ENCODE results near the gene XYLT1. TPM values are rescaled to one million over a fixed set of nuclear protein-coding genes. Genes with fewer than 3 reads are reported as not detected.

Gene XYLT1
- polyA plus RNA-seq, 1 of the 3 experiments (the other 2 are of a cell fraction), result 17.6 TPM

DNA sequence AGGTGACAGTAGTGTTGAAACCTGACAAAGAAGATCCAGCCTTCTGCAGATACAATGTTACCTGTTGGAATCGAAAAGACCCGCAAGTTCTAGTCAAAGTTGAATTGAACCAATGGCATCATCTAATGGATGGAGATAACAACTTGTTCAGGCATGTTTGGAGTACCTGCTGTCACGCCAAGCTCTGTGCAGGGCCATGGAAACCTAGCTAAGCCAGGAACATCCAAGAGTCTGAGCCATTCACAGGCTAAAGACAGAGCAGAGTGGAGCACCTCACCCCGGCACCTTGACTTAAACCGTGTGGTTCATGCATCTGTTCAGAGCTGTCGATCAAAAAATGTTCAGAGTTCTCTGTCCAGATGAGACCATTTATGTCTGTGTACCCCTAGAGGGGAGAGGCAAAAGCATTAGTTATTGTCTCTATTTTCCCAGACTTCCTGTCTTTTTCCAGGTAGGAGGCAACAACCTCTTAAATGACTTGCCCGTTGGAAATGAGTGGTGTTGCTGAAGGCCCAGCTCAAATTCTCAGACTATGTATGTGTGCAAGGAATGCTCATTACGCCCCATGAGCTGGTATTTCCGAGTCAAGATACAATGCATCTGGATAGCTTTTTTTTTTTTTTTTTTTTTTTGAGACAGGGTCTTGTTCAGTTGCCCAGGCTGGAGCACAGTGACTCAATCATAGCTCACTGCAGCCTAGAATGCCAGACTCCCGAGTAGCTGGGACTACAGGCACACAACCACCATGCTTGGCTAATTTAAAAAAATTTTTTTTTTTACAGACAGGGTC, 44.9 kb upstream of the XYLT1 start (continued):
- TF ChIP-seq GABPA (IDR thresholded peaks at IDR 0.05; ENCODE audit: low read depth), result no peak
- TF ChIP-seq CHD2 (IDR thresholded peaks at IDR 0.05; ENCODE audit: low read length, partially characterized antibody), result no peak
- TF ChIP-seq, protein P1, sequence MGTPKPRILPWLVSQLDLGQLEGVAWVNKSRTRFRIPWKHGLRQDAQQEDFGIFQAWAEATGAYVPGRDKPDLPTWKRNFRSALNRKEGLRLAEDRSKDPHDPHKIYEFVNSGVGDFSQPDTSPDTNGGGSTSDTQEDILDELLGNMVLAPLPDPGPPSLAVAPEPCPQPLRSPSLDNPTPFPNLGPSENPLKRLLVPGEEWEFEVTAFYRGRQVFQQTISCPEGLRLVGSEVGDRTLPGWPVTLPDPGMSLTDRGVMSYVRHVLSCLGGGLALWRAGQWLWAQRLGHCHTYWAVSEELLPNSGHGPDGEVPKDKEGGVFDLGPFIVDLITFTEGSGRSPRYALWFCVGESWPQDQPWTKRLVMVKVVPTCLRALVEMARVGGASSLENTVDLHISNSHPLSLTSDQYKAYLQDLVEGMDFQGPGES (IDR thresholded peaks at IDR 0.05; ENCODE audit: low read depth, low read length), result no peak
- TF ChIP-seq RXRA (IDR thresholded peaks at IDR 0.05; ENCODE audit: borderline replicate concordance, low read depth), result peak; percentile 85
- TF ChIP-seq, protein P2, sequence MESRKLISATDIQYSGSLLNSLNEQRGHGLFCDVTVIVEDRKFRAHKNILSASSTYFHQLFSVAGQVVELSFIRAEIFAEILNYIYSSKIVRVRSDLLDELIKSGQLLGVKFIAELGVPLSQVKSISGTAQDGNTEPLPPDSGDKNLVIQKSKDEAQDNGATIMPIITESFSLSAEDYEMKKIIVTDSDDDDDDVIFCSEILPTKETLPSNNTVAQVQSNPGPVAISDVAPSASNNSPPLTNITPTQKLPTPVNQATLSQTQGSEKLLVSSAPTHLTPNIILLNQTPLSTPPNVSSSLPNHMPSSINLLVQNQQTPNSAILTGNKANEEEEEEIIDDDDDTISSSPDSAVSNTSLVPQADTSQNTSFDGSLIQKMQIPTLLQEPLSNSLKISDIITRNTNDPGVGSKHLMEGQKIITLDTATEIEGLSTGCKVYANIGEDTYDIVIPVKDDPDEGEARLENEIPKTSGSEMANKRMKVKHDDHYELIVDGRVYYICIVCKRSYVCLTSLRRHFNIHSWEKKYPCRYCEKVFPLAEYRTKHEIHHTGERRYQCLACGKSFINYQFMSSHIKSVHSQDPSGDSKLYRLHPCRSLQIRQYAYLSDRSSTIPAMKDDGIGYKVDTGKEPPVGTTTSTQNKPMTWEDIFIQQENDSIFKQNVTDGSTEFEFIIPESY (IDR thresholded peaks at IDR 0.05; ENCODE audit: borderline replicate concordance, low read depth), result peak; percentile 41; the same call in 1 of the 2 replicates
- TF ChIP-seq, protein P3, sequence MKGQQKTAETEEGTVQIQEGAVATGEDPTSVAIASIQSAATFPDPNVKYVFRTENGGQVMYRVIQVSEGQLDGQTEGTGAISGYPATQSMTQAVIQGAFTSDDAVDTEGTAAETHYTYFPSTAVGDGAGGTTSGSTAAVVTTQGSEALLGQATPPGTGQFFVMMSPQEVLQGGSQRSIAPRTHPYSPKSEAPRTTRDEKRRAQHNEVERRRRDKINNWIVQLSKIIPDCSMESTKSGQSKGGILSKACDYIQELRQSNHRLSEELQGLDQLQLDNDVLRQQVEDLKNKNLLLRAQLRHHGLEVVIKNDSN (IDR thresholded peaks at IDR 0.05; ENCODE audit: borderline replicate concordance, low read depth), result no peak
- peak; percentile 66; the same call in 1 of the 2 replicates for TF ChIP-seq POLR2AphosphoS5 (IDR thresholded peaks at IDR 0.05; ENCODE audit: low read depth, low read length)
- 0 out of 2 replicates have a peak, but pooled peaks have one; percentile 47 for TF ChIP-seq YY1 (IDR thresholded peaks at IDR 0.05; ENCODE audit: low read depth)
- TF ChIP-seq TAF1 (IDR thresholded peaks at IDR 0.05; ENCODE audit: borderline replicate concordance, low read depth, low read length), result no peak
- no peak for TF ChIP-seq SMC3 (IDR thresholded peaks at IDR 0.05; ENCODE audit: low read depth, low read length)

DNA sequence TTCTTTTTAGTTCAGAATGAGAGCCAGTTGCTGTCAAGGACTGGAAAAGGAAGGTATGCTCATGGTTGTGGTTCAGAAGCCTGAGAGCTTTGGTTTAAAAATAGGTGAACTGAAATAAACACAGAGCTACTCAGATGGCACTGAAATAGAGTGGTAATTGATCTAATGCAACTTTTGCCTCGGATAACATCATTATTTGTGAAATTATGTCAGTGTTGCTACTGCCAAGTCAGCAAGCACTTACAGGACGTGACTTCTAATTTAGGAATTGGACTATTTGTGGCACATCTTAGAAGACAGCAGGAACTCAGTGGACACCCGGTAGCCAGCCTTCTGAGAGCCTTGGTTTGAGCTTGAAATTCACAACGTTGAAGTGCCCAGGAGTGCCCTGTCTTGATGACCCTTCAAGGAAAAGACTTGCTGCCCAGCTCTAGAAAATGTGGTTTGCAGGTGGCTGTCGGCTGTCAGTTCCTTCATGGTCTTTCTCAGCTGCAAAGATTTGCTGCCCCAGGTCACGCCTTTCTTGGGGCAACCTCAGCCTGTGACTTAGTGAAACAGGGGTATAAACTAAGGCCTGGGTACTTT, 42.0 kb upstream of the XYLT1 start:
- H4K20me1 ChIP-seq (ENCODE audit: insufficient read depth), result no peaks in the 10 kb centered on the region
- H3K4me3 ChIP-seq (ENCODE audit: low read depth in 2 of 2, low read length in 1 of 2), result no peak overlapping the region
- no peaks in the 10 kb centered on the region for H3K27me3 ChIP-seq (ENCODE audit: insufficient read depth)
- POLR2A ChIA-PET, result no interaction called here
- H3K4me1 ChIP-seq (ENCODE audit: control insufficient read depth in 1 of 2, insufficient read depth in 2 of 2, low read depth in 1 of 2, low read length in 1 of 2), result peaks cover 4 to 39% of the 10 kb centered on the region in 2 experiments; a peak in 3 of 4 replicates
- CTCF ChIA-PET, result interaction anchor here (1.0 to 1.6 kb wide), 2 partner anchors 43 to 66 kb away, joined by 3 to 5 read pairs; no protein-coding TSS in a partner anchor
- peaks cover 67% of the 10 kb centered on the region for H3F3A ChIP-seq (replicated peaks; ENCODE audit: insufficient read depth)
- H3K9me3 ChIP-seq, result no peaks in the 10 kb centered on the region
- no peak for DNase-seq
- H3K4me2 ChIP-seq, result peak overlapping the region; percentile 47
- H3K9me2 ChIP-seq, result no peaks in the 10 kb centered on the region
- H3K9ac ChIP-seq, result peak overlapping the region; percentile 11; the same call in 1 of the 2 replicates
- no peaks in the 10 kb centered on the region for H3K79me2 ChIP-seq (ENCODE audit: insufficient read depth)
- TF ChIP-seq FOSL2 (IDR thresholded peaks at IDR 0.05; ENCODE audit: borderline replicate concordance, low read depth) (peak; percentile 15; the same call in 1 of the 2 replicates), EZH2phosphoT487 (IDR thresholded peaks at IDR 0.05; ENCODE audit: borderline replicate concordance, low read depth) (no peak), JUND (IDR thresholded peaks at IDR 0.05) (peak; percentile 31; the same call in 1 of the 2 replicates), NFIC (IDR thresholded peaks at IDR 0.05; ENCODE audit: borderline replicate concordance) (peak; percentile 19; the same call in 1 of the 2 replicates), CHD2 (IDR thresholded peaks at IDR 0.05; ENCODE audit: low read length, partially characterized antibody) (no peak), EP300 (IDR thresholded peaks at IDR 0.05; ENCODE audit: borderline replicate concordance in 1 of 2, low read depth in 1 of 2, low read length in 1 of 2) (peak in 1 of 2 experiments; percentile 38; a peak in 1 of 4 replicates), RXRA (IDR thresholded peaks at IDR 0.05; ENCODE audit: borderline replicate concordance, low read depth) (peak; percentile 37; the same call in 1 of the 2 replicates), MEF2A (IDR thresholded peaks at IDR 0.05; ENCODE audit: borderline replicate concordance, low read depth) (peak; percentile 63; the same call in 1 of the 2 replicates), NRF1 (IDR thresholded peaks at IDR 0.05; ENCODE audit: low read depth, low read length) (no peak), TCF12 (IDR thresholded peaks at IDR 0.05) (peak; percentile 43; the same call in 1 of the 2 replicates)
- TF ChIP-seq, protein P4, sequence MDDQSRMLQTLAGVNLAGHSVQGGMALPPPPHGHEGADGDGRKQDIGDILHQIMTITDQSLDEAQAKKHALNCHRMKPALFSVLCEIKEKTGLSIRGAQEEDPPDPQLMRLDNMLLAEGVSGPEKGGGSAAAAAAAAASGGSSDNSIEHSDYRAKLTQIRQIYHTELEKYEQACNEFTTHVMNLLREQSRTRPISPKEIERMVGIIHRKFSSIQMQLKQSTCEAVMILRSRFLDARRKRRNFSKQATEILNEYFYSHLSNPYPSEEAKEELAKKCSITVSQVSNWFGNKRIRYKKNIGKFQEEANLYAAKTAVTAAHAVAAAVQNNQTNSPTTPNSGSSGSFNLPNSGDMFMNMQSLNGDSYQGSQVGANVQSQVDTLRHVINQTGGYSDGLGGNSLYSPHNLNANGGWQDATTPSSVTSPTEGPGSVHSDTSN (IDR thresholded peaks at IDR 0.05), result peak; percentile 37
- TF ChIP-seq, protein P5, sequence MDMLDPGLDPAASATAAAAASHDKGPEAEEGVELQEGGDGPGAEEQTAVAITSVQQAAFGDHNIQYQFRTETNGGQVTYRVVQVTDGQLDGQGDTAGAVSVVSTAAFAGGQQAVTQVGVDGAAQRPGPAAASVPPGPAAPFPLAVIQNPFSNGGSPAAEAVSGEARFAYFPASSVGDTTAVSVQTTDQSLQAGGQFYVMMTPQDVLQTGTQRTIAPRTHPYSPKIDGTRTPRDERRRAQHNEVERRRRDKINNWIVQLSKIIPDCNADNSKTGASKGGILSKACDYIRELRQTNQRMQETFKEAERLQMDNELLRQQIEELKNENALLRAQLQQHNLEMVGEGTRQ (IDR thresholded peaks at IDR 0.05; ENCODE audit: borderline replicate concordance, low read depth, low read length), result no peak
- peak overlapping the region; percentile 42; the same call in 1 of the 2 replicates for H2AFZ ChIP-seq (ENCODE audit: low read depth)
- H3K27ac ChIP-seq (ENCODE audit: low read depth in 2 of 2, low read length in 1 of 2), result peak overlapping the region; percentile 4 to 83; a peak in 3 of 4 replicates
- H3K36me3 ChIP-seq (replicated peaks in 1 of 2; ENCODE audit: control insufficient read depth in 1 of 2, insufficient read depth in 2 of 2, low read length in 1 of 2), result no peaks in the 10 kb centered on the region
- WGBS (ENCODE audit: low lambda C conversion rate), result 21% methylated on average over 5 of the region's 6 CpGs

Data from SK-N-SH (cell line).